ENCODE measurements around the gene ITPA. TPM values are rescaled to one million over a fixed set of nuclear protein-coding genes. Genes with fewer than 3 reads are reported as not detected.

The ITPA gene
- total RNA-seq, 2 experiments from 2014 or later, result 56.3 to 66.9 TPM

DNA sequence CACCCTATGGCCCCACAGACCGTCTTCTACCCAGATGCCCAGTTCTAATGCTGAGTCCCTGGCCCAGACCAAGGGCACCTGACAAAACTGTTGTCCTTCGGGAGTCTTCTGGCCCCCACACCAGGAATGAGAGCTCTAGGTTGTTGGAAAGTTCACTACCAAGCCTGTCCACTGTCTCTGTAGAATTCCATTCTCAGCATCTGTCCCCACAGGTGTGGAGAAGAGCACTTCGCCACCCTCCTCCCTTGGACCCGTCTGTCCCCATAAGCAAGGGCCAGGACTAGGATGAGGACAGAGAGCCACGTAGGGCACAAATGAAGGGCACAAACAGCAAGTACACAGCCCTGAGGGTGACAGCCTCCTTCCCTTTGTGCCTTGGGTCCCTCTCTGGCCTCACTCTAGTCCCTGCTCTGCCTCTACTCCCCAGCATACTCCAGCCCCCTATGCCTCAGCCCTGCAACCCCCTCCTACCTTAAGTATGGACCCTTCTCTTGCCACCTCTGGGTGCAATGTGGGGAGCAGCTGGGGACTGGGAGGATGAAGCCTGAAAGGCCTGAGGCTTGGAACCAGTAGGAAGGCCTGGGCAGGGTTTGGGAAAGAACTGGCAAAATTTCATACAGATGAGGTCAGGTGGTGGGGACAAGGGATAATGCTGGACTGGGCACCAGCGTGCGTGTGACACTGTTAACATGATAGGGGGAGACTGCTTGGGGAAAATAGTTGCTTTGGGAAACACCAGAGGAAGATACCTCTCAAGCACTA, 40.3 kb upstream of the ITPA start:
- Mint-ChIP-seq H3K27me3 (peaks cover 14% of the 10 kb centered on the region), H3K9me3 (no peaks in the 10 kb centered on the region), H3K4me3 (no peak overlapping the region), H3K36me3 (ENCODE audit: low read depth) (no peaks in the 10 kb centered on the region), H3K4me1 (ENCODE audit: low read depth) (peaks cover 13% of the 10 kb centered on the region), H3K27ac (no peak overlapping the region)
- DNase-seq, result no peak
- ChIA-PET CTCF (interaction anchor here (1.0 kb wide), 1 partner anchor 11 kb away, joined by 3 read pairs; no protein-coding TSS in a partner anchor), POLR2A (interaction anchor here (0.9 to 1.0 kb wide), 2 partner anchors 9 to 16 kb away, joined by 3 read pairs; no protein-coding TSS in a partner anchor)
- intact Hi-C loops (cut with micrococcal nuclease), result no loop called here
- no peak for ATAC-seq
- TF ChIP-seq, protein P1, sequence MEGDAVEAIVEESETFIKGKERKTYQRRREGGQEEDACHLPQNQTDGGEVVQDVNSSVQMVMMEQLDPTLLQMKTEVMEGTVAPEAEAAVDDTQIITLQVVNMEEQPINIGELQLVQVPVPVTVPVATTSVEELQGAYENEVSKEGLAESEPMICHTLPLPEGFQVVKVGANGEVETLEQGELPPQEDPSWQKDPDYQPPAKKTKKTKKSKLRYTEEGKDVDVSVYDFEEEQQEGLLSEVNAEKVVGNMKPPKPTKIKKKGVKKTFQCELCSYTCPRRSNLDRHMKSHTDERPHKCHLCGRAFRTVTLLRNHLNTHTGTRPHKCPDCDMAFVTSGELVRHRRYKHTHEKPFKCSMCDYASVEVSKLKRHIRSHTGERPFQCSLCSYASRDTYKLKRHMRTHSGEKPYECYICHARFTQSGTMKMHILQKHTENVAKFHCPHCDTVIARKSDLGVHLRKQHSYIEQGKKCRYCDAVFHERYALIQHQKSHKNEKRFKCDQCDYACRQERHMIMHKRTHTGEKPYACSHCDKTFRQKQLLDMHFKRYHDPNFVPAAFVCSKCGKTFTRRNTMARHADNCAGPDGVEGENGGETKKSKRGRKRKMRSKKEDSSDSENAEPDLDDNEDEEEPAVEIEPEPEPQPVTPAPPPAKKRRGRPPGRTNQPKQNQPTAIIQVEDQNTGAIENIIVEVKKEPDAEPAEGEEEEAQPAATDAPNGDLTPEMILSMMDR (IDR thresholded peaks at IDR 0.05), result no peak

DNA sequence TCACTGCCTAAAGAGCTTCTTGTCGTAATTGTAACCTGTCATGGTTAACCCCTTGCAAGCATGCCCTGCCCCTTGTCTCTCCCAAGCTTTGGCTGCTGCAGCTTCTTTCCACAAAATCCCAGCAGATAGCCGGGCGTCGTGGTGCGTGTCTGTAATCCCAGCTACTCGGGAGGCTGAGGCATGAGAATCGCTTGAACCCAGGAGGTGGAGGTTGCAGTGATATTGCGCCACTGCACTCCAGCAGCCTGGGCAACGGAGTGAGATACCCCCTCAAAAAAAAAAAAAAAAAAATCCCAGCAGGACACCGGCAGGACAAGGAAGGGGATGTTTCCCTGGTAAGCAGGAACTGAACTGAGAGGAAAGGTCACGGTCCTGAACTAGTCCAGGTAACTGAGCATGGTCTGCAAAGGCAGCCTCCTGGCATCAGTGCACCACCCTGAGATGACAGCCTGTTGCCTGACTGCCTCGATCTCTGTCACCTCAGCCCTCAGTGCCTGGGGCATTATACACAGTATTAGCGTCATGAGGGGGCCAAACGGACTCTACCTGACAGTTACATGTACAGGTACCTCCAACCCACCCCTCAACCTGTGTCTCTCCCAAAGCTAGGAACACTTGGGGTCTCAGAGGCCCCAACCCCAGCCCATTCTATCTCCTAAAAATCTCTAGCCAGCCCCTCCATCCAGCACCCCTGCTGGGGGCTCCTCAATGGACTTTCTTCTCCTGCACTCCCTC, 37.7 kb upstream of the ITPA start:
- Mint-ChIP-seq H3K27me3 (peaks cover 26% of the 10 kb centered on the region), H3K4me1 (ENCODE audit: low read depth) (peaks cover 17% of the 10 kb centered on the region), H3K36me3 (ENCODE audit: low read depth) (no peaks in the 10 kb centered on the region), H3K9me3 (no peaks in the 10 kb centered on the region), H3K4me3 (peak overlapping the region; percentile 16), H3K27ac (no peak overlapping the region)
- no peak for DNase-seq
- intact Hi-C loops (cut with micrococcal nuclease), result no loop called here
- TF ChIP-seq, protein P1 (IDR thresholded peaks at IDR 0.05), result no peak
- POLR2A ChIA-PET, result interaction anchor here (1.4 to 3.2 kb wide), 2 partner anchors 13 to 331 kb away, joined by 3 to 25 read pairs; partner anchors contain the start of genes FASTKD5, PCED1A, UBOX5 and VPS16
- CTCF ChIA-PET, result interaction anchor here (0.7 to 1.6 kb wide), 5 partner anchors 8 to 41 kb away, joined by 3 to 4 read pairs (median 3); no protein-coding TSS in a partner anchor
- no peak for ATAC-seq

DNA sequence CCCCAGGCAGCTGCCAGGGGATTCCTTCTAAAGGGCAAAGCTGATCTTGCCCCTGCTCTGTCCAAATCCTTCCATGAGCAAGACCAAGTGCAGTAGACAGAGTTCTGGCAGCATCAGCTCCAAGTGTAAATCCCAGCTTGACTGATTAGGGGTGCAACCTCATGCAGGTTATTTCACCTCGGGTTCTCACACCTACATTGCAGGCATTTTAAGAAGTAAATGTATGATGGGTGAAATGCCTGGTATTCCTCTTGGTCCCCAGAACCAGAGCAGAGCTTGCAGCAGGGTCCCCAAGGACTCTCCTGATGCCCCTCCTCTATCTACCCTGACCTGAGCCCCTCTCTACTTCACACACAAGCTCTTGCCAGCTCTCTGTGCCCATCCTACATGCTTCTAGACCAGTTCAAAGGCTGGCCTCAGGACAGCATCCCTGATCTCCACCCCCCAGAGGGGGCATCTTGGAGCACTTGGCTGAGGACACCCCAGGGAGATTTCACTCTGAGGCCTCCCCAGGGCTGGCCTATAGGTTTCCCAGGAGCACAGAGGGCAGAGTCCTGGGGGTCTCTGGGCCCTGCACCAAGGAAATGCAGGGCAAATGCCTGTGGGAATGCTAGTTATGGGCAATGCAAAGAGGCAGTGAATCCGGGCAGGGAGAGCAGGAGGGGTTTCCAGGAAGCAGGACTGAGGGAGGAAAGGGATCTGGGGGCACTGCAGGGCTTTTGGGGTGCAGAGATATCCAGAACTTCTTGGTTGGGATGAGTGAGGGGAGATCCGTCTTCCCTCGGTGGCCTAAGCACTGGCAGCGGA, 37.0 kb upstream of the ITPA start:
- H3K27me3 Mint-ChIP-seq, result peaks cover 25% of the 10 kb centered on the region
- H3K4me3 Mint-ChIP-seq, result peak overlapping the region; percentile 69
- H3K36me3 Mint-ChIP-seq (ENCODE audit: low read depth), result no peaks in the 10 kb centered on the region
- ATAC-seq (no peak), DNase-seq (no peak)
- intact Hi-C loops (cut with micrococcal nuclease), result no loop called here
- ChIA-PET CTCF (interaction anchor here (1.0 kb wide), 1 partner anchor 42 kb away, joined by 3 read pairs; no protein-coding TSS in a partner anchor), POLR2A (interaction anchor here (1.4 to 3.2 kb wide), 2 partner anchors 14 to 332 kb away, joined by 3 to 25 read pairs; partner anchors contain the start of genes FASTKD5, PCED1A, UBOX5 and VPS16)
- H3K27ac Mint-ChIP-seq, result no peak overlapping the region
- TF ChIP-seq, protein P1 (IDR thresholded peaks at IDR 0.05), result no peak
- H3K9me3 Mint-ChIP-seq, result no peaks in the 10 kb centered on the region
- peaks cover 17% of the 10 kb centered on the region for H3K4me1 Mint-ChIP-seq (ENCODE audit: low read depth)

DNA sequence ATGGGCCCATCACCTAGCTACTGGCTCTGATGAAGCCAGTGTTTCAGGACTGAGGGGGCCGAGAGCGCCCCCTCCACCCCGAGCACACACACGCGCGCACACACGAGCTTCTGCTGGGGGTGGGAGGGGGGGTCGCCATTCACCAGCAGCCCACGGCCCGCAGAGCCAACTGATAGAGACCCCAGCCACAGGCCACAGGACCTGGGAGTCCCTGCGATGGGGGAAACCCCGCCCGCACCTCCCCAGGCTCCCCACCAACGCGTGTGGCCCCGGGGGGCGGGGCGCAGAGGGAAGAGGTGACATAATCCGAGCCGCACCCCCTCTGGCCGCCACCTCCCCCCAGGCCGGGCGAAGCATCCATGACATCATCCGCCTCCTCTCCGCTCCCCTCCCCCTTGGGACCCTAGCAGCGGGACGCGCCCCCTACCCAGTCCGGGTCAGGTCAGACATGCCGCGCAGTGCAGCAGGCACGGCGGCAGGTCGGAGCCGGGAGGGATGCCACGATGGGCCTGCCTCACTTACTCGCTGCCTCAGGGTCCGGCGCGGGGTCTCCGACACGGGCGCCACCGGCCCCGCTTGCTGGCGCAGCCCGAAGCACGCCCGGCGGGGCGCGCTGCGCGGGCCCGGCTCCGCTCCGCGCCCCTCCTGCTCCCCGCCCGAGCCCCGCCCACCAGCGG, 36.2 kb upstream of the ITPA start, which contains the start of gene LZTS3:
Gene LZTS3 (minus strand): TSS at position 617 of the 677 bp plus-strand sequence. CDS start 6,386 bp downstream, outside the sequence.
- Mint-ChIP-seq H3K27ac (no peak within 1 kb of the TSS), H3K4me3 (peak within 1 kb of the TSS; percentile 81), H3K36me3 (ENCODE audit: low read depth) (no peaks in the 10 kb centered on the region), H3K27me3 (peaks cover 22% of the 10 kb centered on the region), H3K4me1 (ENCODE audit: low read depth) (peaks cover 17% of the 10 kb centered on the region), H3K9me3 (no peaks in the 10 kb centered on the region)
- ChIA-PET CTCF (interaction anchor here (1.0 kb wide), 1 partner anchor 43 kb away, joined by 3 read pairs; no protein-coding TSS in a partner anchor), POLR2A (interaction anchor here (3.2 kb wide), 1 partner anchor 14 kb away, joined by 25 read pairs; the partner anchor contains the start of genes FASTKD5 and UBOX5)
- TF ChIP-seq, protein P1 (IDR thresholded peaks at IDR 0.05), result no peak
- intact Hi-C loops (cut with micrococcal nuclease), result no loop called here
- DNase-seq (peak; percentile 89), ATAC-seq (peak; percentile 92)
